Trophoblast cell (in vitro differentiated cells and primary cell): ENCODE results near the gene ZNF862.

Source experiments
- DNase-seq, 2 donors: peaks; one replicate each; pipeline ENCODE4 v3.0.0-alpha.2; 2016
- H2AFZ ChIP-seq: 2 replicates; pipeline ENCODE4 v1.6.1; 2013; ENCODE audit warnings: low read length, moderate library complexity, mild to moderate bottlenecking; ENCODE audit not compliant: insufficient read depth, poor library complexity
- H2AK5ac ChIP-seq: 2 replicates; pipeline ENCODE4 v1.6.1; 2013; ENCODE audit warnings: mild to moderate bottlenecking, low read length
- H2BK120ac ChIP-seq: 2 replicates; pipeline ENCODE4 v1.6.1; 2013; ENCODE audit warnings: low read length, mild to moderate bottlenecking, moderate library complexity; ENCODE audit not compliant: insufficient read depth, poor library complexity
- H2BK12ac ChIP-seq: 2 replicates; pipeline ENCODE4 v1.6.1; 2013; ENCODE audit warnings: mild to moderate bottlenecking, low read length, moderate library complexity
- H2BK5ac ChIP-seq: 2 replicates; pipeline ENCODE4 v1.6.1; 2013; ENCODE audit warnings: low read length, low read depth, moderate library complexity, mild to moderate bottlenecking; ENCODE audit not compliant: poor library complexity
- H3K14ac ChIP-seq: 2 replicates; pipeline ENCODE4 v1.6.1; 2013; ENCODE audit warnings: mild to moderate bottlenecking, low read length
- H3K18ac ChIP-seq: 2 replicates; pipeline ENCODE4 v1.6.1; 2013; ENCODE audit warnings: mild to moderate bottlenecking, low read length
- H3K23ac ChIP-seq: 2 replicates; pipeline ENCODE4 v1.6.1; 2013; ENCODE audit warnings: low read length
- H3K27ac ChIP-seq: 2 replicates; pipeline ENCODE4 v1.5.1; 2013; ENCODE audit warnings: low read depth, mild to moderate bottlenecking, inconsistent platforms, low read length, moderate library complexity
- H3K27me3 ChIP-seq: 2 replicates; pipeline ENCODE4 v1.6.1; 2013; ENCODE audit warnings: inconsistent platforms, mild to moderate bottlenecking, low read length, moderate library complexity; ENCODE audit not compliant: insufficient read depth
- H3K36me3 ChIP-seq, 2 experiments: 1 replicate in 1 of 2; 2 replicates in 1 of 2; pipeline ENCODE4 v1.6.1; 2013; ENCODE audit warnings: low read length in 2 of 2, mild to moderate bottlenecking in 2 of 2, moderate library complexity in 1 of 2; ENCODE audit not compliant: insufficient read depth in 2 of 2, control insufficient read depth in 1 of 2
- H3K4ac ChIP-seq: 2 replicates; pipeline ENCODE4 v1.6.1; 2013; ENCODE audit warnings: low read depth, mild to moderate bottlenecking, low read length, moderate library complexity
- H3K4me1 ChIP-seq, 2 experiments: 1 replicate in 1 of 2; 2 replicates in 1 of 2; pipeline ENCODE4 v1.6.1; 2013; ENCODE audit warnings: low read length in 2 of 2, mild to moderate bottlenecking in 2 of 2, moderate library complexity in 1 of 2; ENCODE audit not compliant: insufficient read depth in 2 of 2, control insufficient read depth in 1 of 2
- H3K4me2 ChIP-seq: 2 replicates; pipeline ENCODE4 v1.6.1; 2013; ENCODE audit warnings: inconsistent platforms, mild to moderate bottlenecking, low read length, moderate library complexity
- H3K4me3 ChIP-seq: 2 replicates; pipeline ENCODE4 v1.5.1; 2013; ENCODE audit warnings: mild to moderate bottlenecking, low read depth, low read length, inconsistent platforms
- H3K79me1 ChIP-seq: one replicate; pipeline ENCODE4 v1.6.1; 2013; ENCODE audit warnings: low read length
- H3K79me2 ChIP-seq: 2 replicates; pipeline ENCODE4 v1.6.1; 2013; ENCODE audit warnings: low read length, mild to moderate bottlenecking; ENCODE audit not compliant: control insufficient read depth, insufficient read depth, poor library complexity
- H3K9ac ChIP-seq: 2 replicates; pipeline ENCODE4 v1.6.1; 2013; ENCODE audit warnings: mild to moderate bottlenecking, low read length
- H3K9me3 ChIP-seq: 2 replicates; pipeline ENCODE4 v1.6.1; 2013; ENCODE audit warnings: low read depth, mild to moderate bottlenecking, control low read depth, inconsistent platforms, low read length; ENCODE audit not compliant: insufficient read depth
- H4K12ac ChIP-seq: 2 replicates; pipeline ENCODE4 v1.6.1; 2013; ENCODE audit warnings: low read depth, mild to moderate bottlenecking, low read length, moderate library complexity
- H4K8ac ChIP-seq: 2 replicates; pipeline ENCODE4 v1.6.1; 2013; ENCODE audit warnings: low read depth, mild to moderate bottlenecking, low read length, moderate library complexity
- H4K91ac ChIP-seq: one replicate; pipeline ENCODE4 v1.6.1; 2013; ENCODE audit warnings: low read depth, mild to moderate bottlenecking, low read length, moderate library complexity
- WGBS: extraction: QIAGEN DNeasy Blood & Tissue Kit; methylation state at CpG from one replicate; pipeline ENCODE4 v1.1.7; 2013; ENCODE audit warnings: missing lambda C conversion rate; ENCODE audit not compliant: insufficient read length, insufficient coverage; ENCODE audit errors: extremely low coverage; 5-methylcytosine and 5-hydroxymethylcytosine counted together

The ZNF862 gene

GRCh38 chr7:149868623-149869290, 30.6 kb downstream of the ZNF862 start:
- no peak overlapping the region for H3K4me2 ChIP-seq
- no peak overlapping the region for H3K4me3 ChIP-seq
- H2AFZ ChIP-seq: no peak overlapping the region
- no peak overlapping the region for H4K12ac ChIP-seq
- no peak overlapping the region for H4K8ac ChIP-seq
- H3K18ac ChIP-seq: no peak overlapping the region
- H2BK5ac ChIP-seq: no peak overlapping the region
- H3K79me1 ChIP-seq: peaks cover 3% of the 10 kb centered on the region
- H3K4ac ChIP-seq: no peak overlapping the region
- H2BK120ac ChIP-seq: no peak overlapping the region
- WGBS: no CpG with 5 or more reads among the region's 7 CpGs
- no peaks in the 10 kb centered on the region for H3K9me3 ChIP-seq
- H3K14ac ChIP-seq: no peak overlapping the region
- H3K27me3 ChIP-seq: no peaks in the 10 kb centered on the region
- no peak overlapping the region for H3K23ac ChIP-seq
- no peaks in the 10 kb centered on the region for H3K79me2 ChIP-seq
- no peak overlapping the region for H2AK5ac ChIP-seq
- no peak for DNase-seq
- no peak overlapping the region for H3K27ac ChIP-seq
- H3K4me1 ChIP-seq: peaks cover 3 to 5% of the 10 kb centered on the region in 2 experiments
- H4K91ac ChIP-seq: no peak overlapping the region
- peaks cover 0 to 2% of the 10 kb centered on the region in 2 experiments for H3K36me3 ChIP-seq
- no peak overlapping the region for H3K9ac ChIP-seq
- no peak overlapping the region for H2BK12ac ChIP-seq

GRCh38 chr7:149869291-149869650, 31.1 kb downstream of the ZNF862 start:
- Histone ChIP-seq H3K18ac (no peak overlapping the region), H3K4me3 (no peak overlapping the region), H3K36me3 (peaks cover 0 to 2% of the 10 kb centered on the region in 2 experiments), H2BK12ac (no peak overlapping the region), H4K8ac (no peak overlapping the region), H2BK120ac (no peak overlapping the region), H3K14ac (no peak overlapping the region), H3K79me2 (no peaks in the 10 kb centered on the region), H3K23ac (no peak overlapping the region), H3K4me1 (peaks cover 7 to 9% of the 10 kb centered on the region in 2 experiments), H3K79me1 (peaks cover 3% of the 10 kb centered on the region), H3K27ac (no peak overlapping the region), H3K4ac (no peak overlapping the region), H2AFZ (no peak overlapping the region), H4K91ac (no peak overlapping the region), H3K9me3 (no peaks in the 10 kb centered on the region), H3K27me3 (no peaks in the 10 kb centered on the region), H2AK5ac (no peak overlapping the region), H3K4me2 (no peak overlapping the region), H3K9ac (no peak overlapping the region), H4K12ac (no peak overlapping the region), H2BK5ac (no peak overlapping the region)
- WGBS: no CpG with 5 or more reads among the region's 5 CpGs
- no peak for DNase-seq

- H3K27me3 ChIP-seq: no peaks in the 10 kb centered on the region
- no peak overlapping the region for H4K12ac ChIP-seq
- no CpG with 5 or more reads among the region's 6 CpGs for WGBS
- no peak overlapping the region for H2AFZ ChIP-seq
- no peak overlapping the region for H2BK12ac ChIP-seq
- H3K9me3 ChIP-seq: no peaks in the 10 kb centered on the region
- no peak overlapping the region for H4K8ac ChIP-seq
- H3K79me1 ChIP-seq: peaks cover 3% of the 10 kb centered on the region
- H3K4me3 ChIP-seq: no peak overlapping the region
- H3K14ac ChIP-seq: no peak overlapping the region
- no peaks in the 10 kb centered on the region for H3K79me2 ChIP-seq
- no peak overlapping the region for H3K4ac ChIP-seq
- H3K27ac ChIP-seq: no peak overlapping the region
- DNase-seq: no peak
- H3K23ac ChIP-seq: no peak overlapping the region
- H3K4me2 ChIP-seq: no peak overlapping the region
- no peaks in the 10 kb centered on the region for H3K36me3 ChIP-seq
- H3K4me1 ChIP-seq: peaks cover 7 to 9% of the 10 kb centered on the region in 2 experiments
- H3K9ac ChIP-seq: no peak overlapping the region
- H2BK5ac ChIP-seq: no peak overlapping the region
- no peak overlapping the region for H4K91ac ChIP-seq
- no peak overlapping the region for H3K18ac ChIP-seq
- H2BK120ac ChIP-seq: no peak overlapping the region
- H2AK5ac ChIP-seq: no peak overlapping the region
Observed at GRCh38 chr7:149869867-149870266, 31.7 kb downstream of the ZNF862 start.

GRCh38 chr7:149870274-149870673, 32.1 kb downstream of the ZNF862 start:
- Histone ChIP-seq H3K36me3 (no peaks in the 10 kb centered on the region), H3K79me2 (no peaks in the 10 kb centered on the region), H2AFZ (no peak overlapping the region), H3K4ac (no peak overlapping the region), H3K79me1 (peaks cover 3% of the 10 kb centered on the region), H4K8ac (no peak overlapping the region), H3K4me2 (no peak overlapping the region), H3K18ac (no peak overlapping the region), H3K9ac (no peak overlapping the region), H4K91ac (no peak overlapping the region), H3K4me3 (no peak overlapping the region), H3K27me3 (no peaks in the 10 kb centered on the region), H2BK12ac (no peak overlapping the region), H3K27ac (no peak overlapping the region), H2AK5ac (no peak overlapping the region), H2BK5ac (no peak overlapping the region), H4K12ac (no peak overlapping the region), H2BK120ac (no peak overlapping the region), H3K14ac (no peak overlapping the region), H3K4me1 (peaks cover 7 to 9% of the 10 kb centered on the region in 2 experiments), H3K9me3 (no peaks in the 10 kb centered on the region), H3K23ac (no peak overlapping the region)
- WGBS: no CpG with 5 or more reads among the region's 3 CpGs
- no peak for DNase-seq
